MCF 10A (cell line): ENCODE data around the gene SEPTIN1. TPM values are rescaled to one million over a fixed set of nuclear protein-coding genes. Genes with fewer than 3 reads are reported as not detected.

Source experiments
- BruUV-seq: library from RNA; stranded (reverse); fragments of 400-500 nt; replicated peaks from 2 replicates; lab custom pipeline; 2021; lab: Mats Ljungman, UMichigan
- CTCF ChIA-PET: fragments of 300-600 bp; sonication (Branson Sonifier 250); formaldehyde crosslinking; extraction: SDS; loops from one replicate; lab custom pipeline; 2021; ENCODE audit warnings: antibody characterized with exemption, inconsistent platforms; lab: Yijun Ruan, JAX
- POLR2A ChIA-PET: fragments of 300-600, 350-650 bp; sonication (Branson Sonifier 250); formaldehyde crosslinking; extraction: SDS; loops from one replicate; lab custom pipeline; 2020; ENCODE audit warnings: antibody characterized with exemption, inconsistent platforms; lab: Yijun Ruan, JAX
- DNase-seq: peaks from one replicate; pipeline ENCODE4 v3.0.0-alpha.2; 2018; ENCODE audit not compliant: unreplicated experiment
- H3K27ac Mint-ChIP-seq: one replicate; pipeline ENCODE4 v1.8.0; 2022; ENCODE audit warnings: mild to moderate bottlenecking, low read depth, mixed read lengths; ENCODE audit not compliant: unreplicated experiment
- H3K27me3 Mint-ChIP-seq: one replicate; pipeline ENCODE4 v1.8.0; 2022; ENCODE audit warnings: mixed read lengths; ENCODE audit not compliant: insufficient read depth, unreplicated experiment
- H3K36me3 Mint-ChIP-seq: one replicate; pipeline ENCODE4 v1.8.0; 2022; ENCODE audit warnings: mild to moderate bottlenecking, moderate library complexity, mixed read lengths; ENCODE audit not compliant: insufficient read depth, unreplicated experiment
- H3K4me1 Mint-ChIP-seq: one replicate; pipeline ENCODE4 v1.8.0; 2022; ENCODE audit warnings: mixed read lengths; ENCODE audit not compliant: insufficient read depth, unreplicated experiment
- H3K4me3 Mint-ChIP-seq: one replicate; pipeline ENCODE4 v1.8.0; 2022; ENCODE audit warnings: mild to moderate bottlenecking, moderate library complexity, mixed read lengths; ENCODE audit not compliant: unreplicated experiment
- H3K9me3 Mint-ChIP-seq: one replicate; pipeline ENCODE4 v1.8.0; 2022; ENCODE audit warnings: mixed read lengths; ENCODE audit not compliant: unreplicated experiment
- intact Hi-C: fragments of 100-400 bp; cut with micrococcal nuclease; formaldehyde crosslinking; loops from 2 replicates; pipeline ENCODE4 v1.14.1; 2022
- total RNA-seq: library from RNA; stranded (reverse); gene quantifications from 2 replicates; pipeline ENCODE4 v1.2.3, GENCODE V29; 2022
- TF ChIP-seq, protein P1 (sequence below): fragments of 200-600 bp; IDR thresholded peaks from one replicate; pipeline ENCODE4 v1.8.0; 2022; ENCODE audit warnings: antibody characterized with exemption, mild to moderate bottlenecking; ENCODE audit not compliant: unreplicated experiment

SEPTIN1 gene
- total RNA-seq, 1 experiment from 2014 or later = 1.7 TPM

DNA sequence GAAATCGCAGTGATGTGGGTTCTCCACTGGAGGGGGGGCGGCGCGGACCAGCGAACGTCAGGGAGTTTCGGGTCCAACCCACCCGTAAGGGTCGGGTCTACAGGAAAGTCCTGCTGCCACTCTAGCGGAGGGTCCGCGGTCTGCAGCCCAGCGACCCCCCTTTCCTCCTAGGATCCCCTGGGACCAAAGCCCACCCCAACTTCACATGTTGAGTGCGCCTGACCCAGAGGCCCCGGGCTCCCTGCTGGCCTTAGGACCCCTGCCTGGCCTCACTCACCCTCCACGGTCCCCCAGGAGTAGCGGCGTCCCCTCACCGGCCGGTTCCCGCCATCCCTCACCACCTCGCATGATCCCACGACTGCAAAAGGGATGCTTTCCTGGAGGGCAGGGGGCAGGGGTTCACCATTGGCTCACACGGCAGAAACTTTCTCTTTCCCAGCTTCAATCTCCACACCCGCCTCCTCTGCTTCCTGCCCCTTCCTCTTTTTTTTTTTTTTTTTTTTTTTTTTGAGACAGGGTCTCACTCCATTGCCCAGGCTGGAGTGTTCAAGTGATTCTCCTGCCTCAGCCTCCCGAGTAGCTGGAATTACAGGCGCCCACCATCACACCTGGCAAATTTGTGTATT lies 3.1 kb downstream of the SEPTIN1 start:
- H3K27ac Mint-ChIP-seq = peak overlapping the region; percentile 99
- CTCF ChIA-PET = no interaction called here

DNA sequence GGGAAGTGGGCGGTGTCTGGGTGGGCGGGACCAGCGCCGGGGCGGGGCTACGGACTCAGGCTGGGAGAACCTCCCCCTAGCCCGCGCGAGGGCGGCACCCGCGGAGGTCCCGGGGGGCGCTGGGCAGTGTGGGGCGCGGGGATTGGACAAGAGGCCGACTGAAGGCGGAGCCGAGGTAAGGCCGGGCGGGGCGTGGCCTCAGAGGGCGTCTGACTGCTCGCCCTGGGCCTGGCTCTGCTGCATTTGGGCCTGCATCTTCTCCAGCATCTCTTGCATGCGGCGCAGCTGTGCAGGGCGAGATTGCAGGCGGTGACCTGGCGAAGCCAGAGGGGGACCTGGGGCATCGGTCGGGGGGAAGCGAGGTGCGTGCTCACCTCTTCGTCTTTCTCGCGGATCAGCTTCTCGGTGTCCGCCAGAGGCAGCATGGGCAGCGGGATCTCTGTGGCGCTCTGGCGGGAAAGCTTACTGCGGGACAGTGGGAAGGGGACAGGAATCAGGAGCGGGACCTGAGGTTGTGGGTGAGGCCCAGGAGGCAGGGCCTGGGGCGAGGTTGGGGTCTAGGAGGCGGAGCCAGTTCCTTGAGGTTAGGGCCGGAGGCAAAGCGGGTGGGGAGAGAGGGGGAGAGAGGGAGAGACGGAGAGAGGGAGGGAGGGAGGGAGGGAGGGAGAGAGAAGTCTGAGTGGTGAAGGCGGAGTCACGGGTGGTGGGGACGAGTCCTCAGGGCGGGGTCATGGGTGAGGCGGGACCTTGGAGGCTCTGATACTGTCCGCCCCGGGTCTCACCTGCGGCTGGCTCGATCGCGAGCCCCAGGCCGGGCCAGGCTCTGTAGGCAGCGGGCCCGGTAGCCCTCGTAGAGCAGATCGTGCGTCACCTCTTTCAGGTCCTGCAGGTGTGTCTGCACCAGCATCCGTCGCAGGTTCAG lies 3.9 kb downstream of the SEPTIN1 start:
- DNase-seq = peak; percentile 97
- Mint-ChIP-seq H3K9me3 (no peaks in the 10 kb centered on the region), H3K27me3 (no peaks in the 10 kb centered on the region), H3K4me3 (peak overlapping the region; percentile 92), H3K27ac (peak overlapping the region; percentile 99), H3K4me1 (peaks cover 13% of the 10 kb centered on the region), H3K36me3 (peaks cover 20% of the 10 kb centered on the region)
- TF ChIP-seq, protein P1, sequence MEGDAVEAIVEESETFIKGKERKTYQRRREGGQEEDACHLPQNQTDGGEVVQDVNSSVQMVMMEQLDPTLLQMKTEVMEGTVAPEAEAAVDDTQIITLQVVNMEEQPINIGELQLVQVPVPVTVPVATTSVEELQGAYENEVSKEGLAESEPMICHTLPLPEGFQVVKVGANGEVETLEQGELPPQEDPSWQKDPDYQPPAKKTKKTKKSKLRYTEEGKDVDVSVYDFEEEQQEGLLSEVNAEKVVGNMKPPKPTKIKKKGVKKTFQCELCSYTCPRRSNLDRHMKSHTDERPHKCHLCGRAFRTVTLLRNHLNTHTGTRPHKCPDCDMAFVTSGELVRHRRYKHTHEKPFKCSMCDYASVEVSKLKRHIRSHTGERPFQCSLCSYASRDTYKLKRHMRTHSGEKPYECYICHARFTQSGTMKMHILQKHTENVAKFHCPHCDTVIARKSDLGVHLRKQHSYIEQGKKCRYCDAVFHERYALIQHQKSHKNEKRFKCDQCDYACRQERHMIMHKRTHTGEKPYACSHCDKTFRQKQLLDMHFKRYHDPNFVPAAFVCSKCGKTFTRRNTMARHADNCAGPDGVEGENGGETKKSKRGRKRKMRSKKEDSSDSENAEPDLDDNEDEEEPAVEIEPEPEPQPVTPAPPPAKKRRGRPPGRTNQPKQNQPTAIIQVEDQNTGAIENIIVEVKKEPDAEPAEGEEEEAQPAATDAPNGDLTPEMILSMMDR = no peak
- BruUV-seq = no TSS peak
- ChIA-PET CTCF (interaction anchor here (0.7 to 1.3 kb wide), 3 partner anchors 12 to 66 kb away, joined by 3 to 4 read pairs (median 4); no protein-coding TSS in a partner anchor), POLR2A (interaction anchor here (1.0 to 3.7 kb wide), 16 partner anchors 9 to 280 kb away, joined by 3 to 20 read pairs (median 5); partner anchors contain the start of genes CD2BP2, DCTPP1, ZNF48 and ZNF771)
- intact Hi-C loops = no loop called here

More for the DNA sequence above, 3.1 kb downstream of the SEPTIN1 start:
- peaks cover 20% of the 10 kb centered on the region for H3K36me3 Mint-ChIP-seq
- POLR2A ChIA-PET = interaction anchor here (1.6 to 2.9 kb wide), 2 partner anchors 17 to 28 kb away, joined by 4 to 19 read pairs; partner anchors contain the start of genes ZNF48 and ZNF771
- intact Hi-C loops = no loop called here
- no peaks in the 10 kb centered on the region for H3K9me3 Mint-ChIP-seq
- peak overlapping the region; percentile 92 for H3K4me3 Mint-ChIP-seq
- BruUV-seq = no TSS peak
- H3K27me3 Mint-ChIP-seq = no peaks in the 10 kb centered on the region
- no peak for DNase-seq
- TF ChIP-seq, protein P1 = no peak
- peaks cover 13% of the 10 kb centered on the region for H3K4me1 Mint-ChIP-seq

DNA sequence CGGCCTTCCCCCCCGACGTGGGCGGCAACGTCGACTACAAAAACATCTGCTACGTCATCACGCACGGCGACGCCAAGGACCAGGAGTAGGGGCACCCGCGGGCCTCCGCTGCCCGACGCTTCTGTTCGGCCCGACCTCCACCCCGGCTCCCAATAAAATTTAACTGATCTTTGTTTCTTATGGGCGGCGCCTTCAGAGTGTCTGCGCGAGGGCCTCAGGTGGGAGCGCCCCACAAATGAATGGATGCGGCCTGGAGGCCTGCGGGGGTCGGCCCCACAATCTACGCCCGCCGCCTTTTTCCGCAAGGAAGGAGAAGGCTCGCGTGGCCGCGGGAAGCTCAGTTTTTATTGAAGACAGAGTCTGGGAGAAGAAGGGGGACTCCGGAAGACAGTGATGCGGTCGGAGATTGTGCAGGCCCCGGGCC lies 4.5 kb downstream of the SEPTIN1 start:
- POLR2A ChIA-PET = interaction anchor here (0.9 to 3.7 kb wide), 18 partner anchors 9 to 312 kb away, joined by 3 to 20 read pairs (median 4); partner anchors contain the start of genes ALDOA, CD2BP2, DCTPP1 and ZNF48
- peak overlapping the region; percentile 92 for H3K4me3 Mint-ChIP-seq
- peak; percentile 84 for DNase-seq
- peak overlapping the region; percentile 99 for H3K27ac Mint-ChIP-seq
- H3K36me3 Mint-ChIP-seq = peaks cover 18% of the 10 kb centered on the region
- no peaks in the 10 kb centered on the region for H3K27me3 Mint-ChIP-seq
- intact Hi-C loops = no loop called here
- CTCF ChIA-PET = interaction anchor here (0.7 to 1.3 kb wide), 4 partner anchors 12 to 67 kb away, joined by 3 to 4 read pairs (median 4); partner anchors contain the start of gene ZNF48
- peaks cover 13% of the 10 kb centered on the region for H3K4me1 Mint-ChIP-seq
- TF ChIP-seq, protein P1 = no peak
- H3K9me3 Mint-ChIP-seq = no peaks in the 10 kb centered on the region
- BruUV-seq = TSS peak; percentile 80
